Lung (tissue), 12 donors: ENCODE measurements around the gene CFAP65. TPM values are rescaled to one million over a fixed set of nuclear protein-coding genes. Genes with fewer than 3 reads are reported as not detected.

Source experiments
- ATAC-seq: fragments of 200-7000 bp; cut with Tn5 transposase; one replicate; pipeline ENCODE4 v1.9.1; 2020; ENCODE audit warnings: moderate number of reproducible peaks; ENCODE audit not compliant: insufficient read depth, low FRiP score
- DNase-seq, 3 donors: peaks; one replicate each; pipeline ENCODE4 v3.0.0-alpha.2; 2013 to 2017
- H3K27ac ChIP-seq, 2 donors: one replicate each; pipeline ENCODE4 v1.5.1; 2013; ENCODE audit warnings: mild to moderate bottlenecking in 2 of 2, moderate library complexity in 2 of 2, control low read depth in 1 of 2, inconsistent platforms in 1 of 2, low read depth in 1 of 2, low read length in 1 of 2
- H3K27me3 ChIP-seq, 3 donors: one replicate each; pipeline ENCODE4 v1.5.1; 2013; ENCODE audit warnings: low read length in 2 of 3; ENCODE audit not compliant: control insufficient read depth in 3 of 3, insufficient read depth in 3 of 3
- H3K36me3 ChIP-seq, 4 donors: one replicate each; pipeline ENCODE4 v1.5.1; 2013; ENCODE audit warnings: low read length in 4 of 4, mild to moderate bottlenecking in 1 of 4, moderate library complexity in 1 of 4; ENCODE audit not compliant: control insufficient read depth in 4 of 4, insufficient read depth in 4 of 4
- H3K4me1 ChIP-seq, 5 donors: one replicate each; pipeline ENCODE4 v1.5.1; 2013; ENCODE audit warnings: low read length in 5 of 5, mild to moderate bottlenecking in 2 of 5, moderate library complexity in 1 of 5; ENCODE audit not compliant: control insufficient read depth in 5 of 5, insufficient read depth in 5 of 5
- H3K4me3 ChIP-seq: one replicate; pipeline ENCODE4 v1.5.1; 2013; ENCODE audit warnings: mild to moderate bottlenecking, control low read depth, moderate library complexity
- H3K9ac ChIP-seq, 2 donors: one replicate each; pipeline ENCODE4 v1.5.1; 2013; ENCODE audit warnings: low read length in 2 of 2, control low read depth in 1 of 2; ENCODE audit not compliant: insufficient read depth in 1 of 2
- H3K9me3 ChIP-seq, 4 donors: one replicate each; pipeline ENCODE4 v1.5.1; 2013; ENCODE audit warnings: low read length in 3 of 4, mild to moderate bottlenecking in 1 of 4, moderate library complexity in 1 of 4; ENCODE audit not compliant: control insufficient read depth in 4 of 4, insufficient read depth in 3 of 4
- CTCF ChIP-seq: IDR thresholded peaks from 2 replicates; pipeline ENCODE4 v1.5.1; 2012; ENCODE audit warnings: mild to moderate bottlenecking; ENCODE audit errors: control extremely low read depth, extremely low read depth
- WGBS, 2 donors: extraction: QIAGEN DNeasy Blood & Tissue Kit; methylation state at CpG; one replicate each; pipeline ENCODE4 v1.1.7; 2013; 5-methylcytosine and 5-hydroxymethylcytosine counted together
- polyA plus RNA-seq, 2 donors: library from polyadenylated mRNA; stranded (reverse); fragments of 200-250 nt; gene quantifications; one replicate each; pipeline ENCODE4 v1.2.1, GENCODE V29; 2013
- total RNA-seq, 2 donors: library from RNA; depleted of rRNA in 1 of 2; stranded (reverse); fragments of >200 nt in 1 of 2; gene quantifications; one replicate each; pipeline ENCODE4 v1.2.1, GENCODE V29; 2014 to 2021
- donor health status: control.
- donor health status: control.
- donor health status: Bipolar disorder and iron deficiency.
- donor health status: healthy.
- donor health status: DM: yes; HTN: yes; CAD: no.

The CFAP65 gene
- total and polyA plus RNA-seq, 4 donors: 3.9 to 16.5 (median 8.1) TPM

- TF ChIP-seq CTCF: no peak
- no peak overlapping the region for H3K9ac ChIP-seq
- no peaks in the 10 kb centered on the region for H3K36me3 ChIP-seq
- H3K27me3 ChIP-seq: peaks cover 16 to 88% (median 87%) of the 10 kb centered on the region in 3 donors
- no peak overlapping the region for H3K27ac ChIP-seq
- 41 to 59% methylated on average over 3 of the region's 3 CpGs for WGBS, 2 donors
- peaks cover 0 to 22% (median 2%) of the 10 kb centered on the region in 5 donors for H3K4me1 ChIP-seq
- no peak for DNase-seq
- H3K4me3 ChIP-seq: no peak overlapping the region
- no peak for ATAC-seq
- H3K9me3 ChIP-seq: peaks cover 0 to 8% (median 0%) of the 10 kb centered on the region in 4 donors
Observed at GRCh38 chr2:218988164-218988563, 53.2 kb downstream of the CFAP65 start.

GRCh38 chr2:218986148-218986761, 55.1 kb downstream of the CFAP65 start:
- peaks cover 0 to 3% (median 0%) of the 10 kb centered on the region in 4 donors for H3K9me3 ChIP-seq
- H3K4me1 ChIP-seq: peaks cover 0 to 27% (median 2%) of the 10 kb centered on the region in 5 donors
- ATAC-seq (no peak), DNase-seq (no peak)
- H3K9ac ChIP-seq: no peak overlapping the region
- H3K27ac ChIP-seq: no peak overlapping the region
- H3K36me3 ChIP-seq: no peaks in the 10 kb centered on the region
- peaks cover 19 to 88% (median 81%) of the 10 kb centered on the region in 3 donors for H3K27me3 ChIP-seq
- H3K4me3 ChIP-seq: no peak overlapping the region
- TF ChIP-seq CTCF: no peak
- 48 to 49% methylated on average over 4 of the region's 4 CpGs for WGBS, 2 donors

- Histone ChIP-seq H3K9me3 (peaks cover 0 to 3% (median 0%) of the 10 kb centered on the region in 4 donors), H3K36me3 (no peaks in the 10 kb centered on the region), H3K27me3 (peaks cover 18 to 88% (median 80%) of the 10 kb centered on the region in 3 donors), H3K4me1 (peaks cover 0 to 27% (median 5%) of the 10 kb centered on the region in 5 donors), H3K27ac (no peak overlapping the region), H3K4me3 (no peak overlapping the region), H3K9ac (no peak overlapping the region)
- DNase-seq: no peak
- TF ChIP-seq CTCF: no peak
- ATAC-seq: no peak
- WGBS, 2 donors: 4 to 5% methylated on average over 41 to 49 of the region's 49 CpGs
Observed at GRCh38 chr2:218985325-218986091, 55.8 kb downstream of the CFAP65 start.
